C4-2B (cell line): ENCODE measurements around the gene MACROD1.

Experiments used
- CTCF ChIP-seq: fragments of 450-650 bp; conservative IDR thresholded peaks from 2 replicates; pipeline ENCODE4 v1.5.1; 2017; ENCODE audit warnings: mild to moderate bottlenecking
- ZFX ChIP-seq: fragments of 450-650 bp; IDR thresholded peaks from 2 replicates; pipeline ENCODE4 v1.6.1; 2017

DNA sequence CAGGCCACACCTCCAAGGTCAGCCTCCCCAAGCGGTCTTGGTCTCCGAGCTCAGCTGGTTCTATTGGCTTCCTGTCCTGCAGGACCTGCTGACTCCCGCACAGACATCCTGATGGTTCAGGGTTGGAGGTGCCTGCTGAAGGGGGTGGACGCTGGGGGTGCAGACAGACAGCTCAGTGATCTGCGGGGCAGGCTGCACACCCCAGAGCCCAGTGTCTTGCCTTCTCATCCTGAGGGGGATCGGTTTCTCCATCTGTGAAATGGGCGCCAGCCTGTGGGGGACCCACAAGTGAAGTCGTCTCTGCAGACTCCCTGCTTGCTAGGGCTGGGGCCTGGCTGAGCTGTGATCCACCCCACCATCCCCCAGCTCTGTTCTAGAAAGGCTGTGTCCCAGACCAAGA is 116.4 kb downstream of the MACROD1 start:
- TF ChIP-seq CTCF: no peak
- TF ChIP-seq ZFX: no peak
